Measurements from ENCODE around the gene BCL2L11. TPM values are rescaled to one million over a fixed set of nuclear protein-coding genes. Genes with fewer than 3 reads are reported as not detected.

The BCL2L11 gene
- total and polyA plus RNA-seq, 9 of the 15 experiments (the other 6 are each of a cell fraction or from before 2014, with no cell fraction given) = 2.2 to 18.8 (median 5.0) TPM

- POLR2A ChIA-PET = no interaction called here
- 16% methylated on average over 7 of the region's 7 CpGs for WGBS (ENCODE audit: insufficient coverage, low coverage, missing lambda C conversion rate)
- no peaks in the 10 kb centered on the region for H3K36me3 ChIP-seq (ENCODE audit: control insufficient read depth, insufficient read depth, low read length)
- FAIRE-seq = no peak
- in situ Hi-C loops (cut with MboI) = no loop called here
- H3K4me2 ChIP-seq (ENCODE audit: insufficient read depth, low read length) = no peak overlapping the region
- H3K4me3 ChIP-seq = no peak overlapping the region
- no peak for ATAC-seq
- H3K4me1 ChIP-seq (replicated peaks in 1 of 2; ENCODE audit: control insufficient read depth in 2 of 2, insufficient read depth in 2 of 2, low read length in 2 of 2) = peaks cover 0 to 15% of the 10 kb centered on the region in 2 experiments; a peak in 2 of 5 replicates
- CTCF ChIA-PET (ENCODE audit: low intra/inter-chr PET ratio) = interaction anchor here (0.7 kb wide), 1 partner anchor 79 kb away, joined by 4 read pairs; no protein-coding TSS in a partner anchor
- no peak overlapping the region for H3K27ac ChIP-seq (ENCODE audit: extremely low read depth, low read depth, low read length)
- DNase-seq (ENCODE audit: extremely low read depth in 1 of 4, low spot score in 3 of 4) = no peak
- H3K9me1 ChIP-seq (ENCODE audit: control insufficient read depth, insufficient read depth, low read length) = no peaks in the 10 kb centered on the region
- intact Hi-C loops (cut with micrococcal nuclease) = loop anchor here (5.0 to 10.0 kb wide), 3 partner anchors 301 to 551 kb away; no protein-coding TSS in a partner anchor
- no peak overlapping the region for H2AFZ ChIP-seq (ENCODE audit: low read depth, low read length)
- no peaks in the 10 kb centered on the region for H3K9me3 ChIP-seq (replicated peaks; ENCODE audit: control insufficient read depth, insufficient read depth, low read depth, low read length)
- H4K20me1 ChIP-seq (replicated peaks; ENCODE audit: control insufficient read depth, insufficient read depth, low read length) = no peaks in the 10 kb centered on the region; the same call in 1 of the 2 replicates
- BruUV-seq (replicated peaks) = no TSS peak
- H3K27me3 ChIP-seq (ENCODE audit: control insufficient read depth in 2 of 2, insufficient read depth in 2 of 2, low read length in 2 of 2) = no peaks in the 10 kb centered on the region
- peaks cover 4% of the 10 kb centered on the region for H3K79me2 ChIP-seq (ENCODE audit: control insufficient read depth, insufficient read depth, low read length)
- no peak overlapping the region for H3K9ac ChIP-seq (ENCODE audit: insufficient read depth in 1 of 2, low read depth in 2 of 2, low read length in 2 of 2)
- TF ChIP-seq ARHGAP35 (IDR thresholded peaks at IDR 0.05; ENCODE audit: partially characterized antibody) = no peak
- TF ChIP-seq ETV1 (tag; conservative IDR thresholded peaks at IDR 0.05; ENCODE audit: low read depth) = no peak
- no peak for TF ChIP-seq ZSCAN29 (IDR thresholded peaks at IDR 0.05)
- TF ChIP-seq MTA3 (IDR thresholded peaks at IDR 0.05; ENCODE audit: borderline replicate concordance) = no peak
- TF ChIP-seq, protein P1, sequence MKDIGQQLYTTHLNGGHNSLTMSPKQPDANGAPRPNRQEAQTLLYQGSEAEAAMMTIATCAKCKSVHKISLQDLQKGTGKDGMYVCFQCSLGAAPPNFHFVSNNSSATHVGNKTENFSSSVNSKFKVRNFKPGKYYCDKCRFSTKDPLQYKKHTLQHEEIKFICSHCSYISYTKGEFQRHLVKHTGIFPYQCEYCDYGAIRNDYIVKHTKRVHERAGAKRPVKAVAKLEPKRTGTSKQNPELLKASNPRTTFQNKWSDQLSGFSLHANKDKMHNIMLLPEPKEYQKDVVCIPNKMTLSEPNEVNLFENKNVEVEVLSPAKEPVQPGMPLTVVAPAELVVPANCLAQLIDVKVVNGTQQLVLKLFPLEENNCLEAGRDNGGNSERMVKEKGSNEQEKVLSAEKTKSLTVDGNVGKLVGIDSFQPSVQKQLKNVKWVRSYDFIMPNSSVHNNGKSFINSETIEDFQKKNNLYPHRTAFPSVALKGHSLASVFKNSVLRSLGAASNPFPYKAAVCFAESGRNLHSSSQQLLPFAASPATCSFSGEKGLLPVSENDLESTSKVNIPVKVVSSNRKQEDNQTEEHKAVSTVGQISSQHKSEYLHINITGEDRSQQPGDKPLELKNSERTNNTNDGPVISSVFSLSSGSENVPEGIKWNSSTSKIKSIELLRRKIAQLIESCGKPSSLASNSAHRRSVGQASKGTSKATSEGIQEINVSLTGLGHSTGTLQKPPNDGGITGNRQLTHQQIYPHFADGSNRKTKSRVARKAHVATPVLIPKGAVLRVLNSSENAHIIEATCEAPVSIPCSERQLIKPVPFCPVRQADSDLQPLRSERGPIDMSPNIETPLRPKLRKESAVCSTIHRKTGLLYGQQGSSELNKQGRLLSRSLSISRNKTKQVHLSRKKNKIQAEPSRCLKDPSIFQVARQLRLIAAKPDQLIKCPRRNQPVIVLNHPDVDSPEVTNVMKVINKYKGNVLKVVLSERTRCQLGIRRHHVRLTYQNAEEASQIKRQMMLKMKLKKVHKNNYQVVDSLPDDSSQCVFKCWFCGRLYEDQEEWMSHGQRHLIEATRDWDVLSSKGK (CRISPR knock-in tag; IDR thresholded peaks at IDR 0.05) = no peak
- TF ChIP-seq ZNF707 (CRISPR knock-in tag; conservative IDR thresholded peaks at IDR 0.05) = no peak
- TF ChIP-seq TCF15 (CRISPR knock-in tag; IDR thresholded peaks at IDR 0.05) = no peak
- TF ChIP-seq ZNF311 (CRISPR knock-in tag; IDR thresholded peaks at IDR 0.05) = no peak
- no peak for TF ChIP-seq ARNT (IDR thresholded peaks at IDR 0.05)
- no peak for TF ChIP-seq TCF7L2 (IDR thresholded peaks at IDR 0.05; ENCODE audit: low read depth, low read length)
- TF ChIP-seq CREB3 (tag; conservative IDR thresholded peaks at IDR 0.05; ENCODE audit: low read depth) = no peak
- TF ChIP-seq, protein P2, sequence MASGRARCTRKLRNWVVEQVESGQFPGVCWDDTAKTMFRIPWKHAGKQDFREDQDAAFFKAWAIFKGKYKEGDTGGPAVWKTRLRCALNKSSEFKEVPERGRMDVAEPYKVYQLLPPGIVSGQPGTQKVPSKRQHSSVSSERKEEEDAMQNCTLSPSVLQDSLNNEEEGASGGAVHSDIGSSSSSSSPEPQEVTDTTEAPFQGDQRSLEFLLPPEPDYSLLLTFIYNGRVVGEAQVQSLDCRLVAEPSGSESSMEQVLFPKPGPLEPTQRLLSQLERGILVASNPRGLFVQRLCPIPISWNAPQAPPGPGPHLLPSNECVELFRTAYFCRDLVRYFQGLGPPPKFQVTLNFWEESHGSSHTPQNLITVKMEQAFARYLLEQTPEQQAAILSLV (tag; IDR thresholded peaks at IDR 0.05) = no peak
- TF ChIP-seq ELF2 (CRISPR knock-in tag; IDR thresholded peaks at IDR 0.05) = no peak
- no peak for TF ChIP-seq TSC22D4 (tag; IDR thresholded peaks at IDR 0.05)
- TF ChIP-seq CHD4 (IDR thresholded peaks at IDR 0.05; ENCODE audit: insufficient read depth, insufficient replicate concordance, low read depth, low read length, poor library complexity, severe bottlenecking) = no peak
- no peak for TF ChIP-seq DPF2 (IDR thresholded peaks at IDR 0.05)
Observed at GRCh38 chr2:111116011-111116746, 4.5 kb upstream of the BCL2L11 start.
